Measurements from ENCODE around the gene FAF1.

The FAF1 gene

GRCh38 chr1:50693829-50694228 lies 266.2 kb downstream of the FAF1 start:
- no peak for DNase-seq

GRCh38 chr1:50684185-50684584 lies 275.9 kb downstream of the FAF1 start:
- no peak for DNase-seq

- no peak for DNase-seq
These were observed 278.1 kb downstream of the FAF1 start for GRCh38 chr1:50681931-50682330.

GRCh38 chr1:50667710-50668356 lies 292.2 kb downstream of the FAF1 start:
- no peak for DNase-seq

GRCh38 chr1:50667272-50667671 lies 292.8 kb downstream of the FAF1 start:
- DNase-seq = no peak

GRCh38 chr1:50666849-50667248 lies 293.2 kb downstream of the FAF1 start:
- DNase-seq = no peak

- DNase-seq = no peak
These were observed 294.7 kb downstream of the FAF1 start for GRCh38 chr1:50665413-50665812.

- no peak for DNase-seq
These were observed 298.4 kb downstream of the FAF1 start for GRCh38 chr1:50661626-50662025.

- no peak for DNase-seq
These were observed 300.9 kb downstream of the FAF1 start for GRCh38 chr1:50659107-50659662.

- DNase-seq = no peak
These were observed 301.5 kb downstream of the FAF1 start for GRCh38 chr1:50658459-50659076.

- no peak for DNase-seq
These were observed 303.1 kb downstream of the FAF1 start for GRCh38 chr1:50656931-50657330.

GRCh38 chr1:50651476-50652263 lies 308.4 kb downstream of the FAF1 start:
- DNase-seq = no peak

GRCh38 chr1:50646526-50646925 lies 313.5 kb downstream of the FAF1 start:
- DNase-seq = no peak

GRCh38 chr1:50645139-50645538 lies 314.9 kb downstream of the FAF1 start:
- no peak for DNase-seq

GRCh38 chr1:50644447-50645105 lies 315.5 kb downstream of the FAF1 start:
- DNase-seq = no peak

- DNase-seq = no peak
These were observed 322.6 kb downstream of the FAF1 start for GRCh38 chr1:50637460-50637859.

GRCh38 chr1:50634251-50634650 lies 325.8 kb downstream of the FAF1 start:
- no peak for DNase-seq

GRCh38 chr1:50633465-50633864 lies 326.6 kb downstream of the FAF1 start:
- no peak for DNase-seq

- no peak for DNase-seq
These were observed 328.9 kb downstream of the FAF1 start for GRCh38 chr1:50631161-50631560.

- DNase-seq = no peak
These were observed 337.8 kb downstream of the FAF1 start for GRCh38 chr1:50622259-50622658.

GRCh38 chr1:50620680-50621329 lies 339.3 kb downstream of the FAF1 start:
- DNase-seq = no peak

GRCh38 chr1:50615036-50615750 lies 344.9 kb downstream of the FAF1 start:
- DNase-seq = no peak

Data from stimulated activated CD4-positive, alpha-beta T cell treated with anti-CD3 and anti-CD28 coated beads, Interleukin-4, amount 100 ng/mL, for 4 hours (primary cell).